GM18861 (cell line): ENCODE data around the gene KCNA2.
A peak's percentile ranks its signal among the peaks of the same experiment; 100 is the strongest.

Experiments
- ATAC-seq: cut with Tn5 transposase; IDR thresholded peaks from one replicate; pipeline ENCODE4 v1.9.1; 2021; ENCODE audit not compliant: unreplicated experiment

Gene KCNA2

GRCh38 chr1:110630839-110631663 lies 24.9 kb upstream of the KCNA2 start:
- ATAC-seq = peak; percentile 25

- no peak for ATAC-seq
These were observed 22.4 kb upstream of the KCNA2 start for GRCh38 chr1:110628323-110629105.

- no peak for ATAC-seq
These were observed 21.6 kb upstream of the KCNA2 start for GRCh38 chr1:110627764-110628163.

- no peak for ATAC-seq
These were observed 20.7 kb upstream of the KCNA2 start for GRCh38 chr1:110626889-110627288.

GRCh38 chr1:110620686-110621085 lies 14.5 kb upstream of the KCNA2 start:
- ATAC-seq = no peak

GRCh38 chr1:110620250-110620615 lies 14.1 kb upstream of the KCNA2 start:
- no peak for ATAC-seq

- peak; percentile 70 for ATAC-seq
These were observed 13.5 kb upstream of the KCNA2 start for GRCh38 chr1:110619412-110620249.

GRCh38 chr1:110618668-110619067 lies 12.5 kb upstream of the KCNA2 start:
- ATAC-seq = no peak

GRCh38 chr1:110617589-110617988 lies 11.4 kb upstream of the KCNA2 start:
- ATAC-seq = no peak

GRCh38 chr1:110617116-110617515 lies 11.0 kb upstream of the KCNA2 start:
- no peak for ATAC-seq

- ATAC-seq = no peak
These were observed 10.4 kb upstream of the KCNA2 start for GRCh38 chr1:110616587-110616986.

GRCh38 chr1:110615548-110616130 lies 9.5 kb upstream of the KCNA2 start:
- no peak for ATAC-seq

GRCh38 chr1:110612060-110612745 lies 6.0 kb upstream of the KCNA2 start:
- no peak for ATAC-seq

- ATAC-seq = no peak
These were observed 4.6 kb upstream of the KCNA2 start for GRCh38 chr1:110610696-110611286.

GRCh38 chr1:110610084-110610483 lies 3.9 kb upstream of the KCNA2 start:
- no peak for ATAC-seq

- ATAC-seq = no peak
These were observed 2.1 kb upstream of the KCNA2 start for GRCh38 chr1:110608247-110608646.

GRCh38 chr1:110607536-110608230 lies 1.5 kb upstream of the KCNA2 start:
- no peak for ATAC-seq

GRCh38 chr1:110606657-110607535 lies 738 bp upstream of the KCNA2 start:
- ATAC-seq = no peak
